B cell (primary cell): Measurements from ENCODE around the gene BANP. TPM values are rescaled to one million over a fixed set of nuclear protein-coding genes. Genes with fewer than 3 reads are reported as not detected.
"Not testable (repeated sequence)": the region's sequence is repeated elsewhere in the genome, so short reads cannot be mapped to it uniquely, and the experiment has no call there.

Experiments used
- ATAC-seq: fragments of 200-7000 bp; cut with Tn5 transposase; one replicate; pipeline ENCODE4 v1.10.0; 2021; ENCODE audit warnings: low read depth, mild to moderate bottlenecking, moderate number of reproducible peaks, moderate library complexity
- CTCF ChIA-PET: fragments of 350-600 bp; sonication (Branson Sonifier 250); formaldehyde crosslinking; loops from one replicate; lab custom pipeline; 2021; ENCODE audit warnings: antibody characterized with exemption, inconsistent platforms; lab: Charles Lee
- POLR2A ChIA-PET: fragments of 350-600 bp; sonication (Branson Sonifier 250); formaldehyde crosslinking; loops from one replicate; lab custom pipeline; 2021; ENCODE audit warnings: antibody characterized with exemption; lab: Charles Lee
- DNase-seq: peaks from one replicate; pipeline ENCODE4 v3.0.0; 2013
- H2AFZ ChIP-seq: 2 replicates; pipeline ENCODE4 v1.6.1; 2012; ENCODE audit warnings: mild to moderate bottlenecking, low read depth, low read length; ENCODE audit not compliant: insufficient read depth, poor library complexity, severe bottlenecking
- H3K27ac ChIP-seq, 2 donors: 1 replicate in 1 of 2; 2 replicates in 1 of 2; pipeline ENCODE4 v1.5.1; 2012 to 2013; ENCODE audit warnings: low read length in 2 of 2, mild to moderate bottlenecking in 2 of 2, moderate library complexity in 1 of 2
- H3K27me3 ChIP-seq, 4 experiments: fragments of 200-600 bp in 1 of 4; sonication (generic) in 1 of 4; replicated peaks in 1 of 4; 1 replicate in 2 of 4; 2 replicates in 2 of 4; pipeline versions ENCODE4 v1.6.1 to v1.7.0; 2013 to 2016; ENCODE audit warnings: low read length in 3 of 4, mild to moderate bottlenecking in 2 of 4, mixed read lengths in 1 of 4, moderate library complexity in 1 of 4; ENCODE audit not compliant: insufficient read depth in 4 of 4, control insufficient read depth in 3 of 4; ENCODE audit errors: control extremely low read depth in 1 of 4
- H3K36me3 ChIP-seq, 2 experiments: replicated peaks in 1 of 2; 1 replicate in 1 of 2; 2 replicates in 1 of 2; pipeline versions ENCODE4 v1.6.1 to v1.7.1; 2013; ENCODE audit warnings: low read length in 1 of 2; ENCODE audit not compliant: insufficient read depth in 2 of 2, control insufficient read depth in 1 of 2; ENCODE audit errors: control extremely low read depth in 1 of 2, extremely low read depth in 1 of 2
- H3K4me1 ChIP-seq, 2 donors: fragments of 200-600 bp in 1 of 2; sonication (generic) in 1 of 2; 1 replicate in 1 of 2; 2 replicates in 1 of 2; pipeline versions ENCODE4 v1.5.1 to v1.6.1; 2013 to 2017; ENCODE audit warnings: low read length in 2 of 2; ENCODE audit not compliant: control insufficient read depth in 2 of 2, insufficient read depth in 2 of 2
- H3K4me2 ChIP-seq: replicated peaks from 2 replicates; pipeline ENCODE3; 2012; ENCODE audit warnings: mild to moderate bottlenecking, low read depth, low read length; ENCODE audit not compliant: poor library complexity, severe bottlenecking
- H3K4me3 ChIP-seq, 5 experiments: fragments of 200-600 bp in 1 of 5; sonication (generic) in 1 of 5; 1 replicate in 3 of 5; 2 replicates in 2 of 5; pipeline versions ENCODE4 v1.5.1 to v1.7.0; 2011 to 2016; ENCODE audit warnings: low read length in 4 of 5, mild to moderate bottlenecking in 4 of 5, low read depth in 2 of 5, control low read depth in 1 of 5, moderate library complexity in 1 of 5; ENCODE audit not compliant: insufficient read depth in 1 of 5; ENCODE audit errors: control extremely low read depth in 1 of 5, extremely low read depth in 1 of 5
- H3K79me2 ChIP-seq: fragments of 200-600 bp; sonication (generic); one replicate; pipeline ENCODE4 v1.6.0; 2016; ENCODE audit warnings: low read length; ENCODE audit not compliant: control insufficient read depth, insufficient read depth
- H3K9ac ChIP-seq: fragments of 200-600 bp; sonication (generic); 2 replicates; pipeline ENCODE4 v1.6.1; 2017; ENCODE audit warnings: mild to moderate bottlenecking, low read length, moderate library complexity
- H3K9me3 ChIP-seq, 3 donors: one replicate each; pipeline versions ENCODE4 v1.6.1 to v1.7.1; 2013; ENCODE audit warnings: low read length in 2 of 3; ENCODE audit not compliant: control insufficient read depth in 2 of 3, insufficient read depth in 1 of 3; ENCODE audit errors: control extremely low read depth in 1 of 3
- H4K20me1 ChIP-seq: 2 replicates; pipeline ENCODE4 v1.6.0; 2012; ENCODE audit warnings: mild to moderate bottlenecking, low read length; ENCODE audit not compliant: insufficient read depth, control insufficient read depth, poor library complexity, severe bottlenecking
- H3K27ac Mint-ChIP-seq: one replicate; pipeline ENCODE4 v1.8.0; 2021; ENCODE audit warnings: mixed read lengths
- H3K27me3 Mint-ChIP-seq: one replicate; pipeline ENCODE4 v1.8.0; 2021; ENCODE audit warnings: mixed read lengths
- H3K4me1 Mint-ChIP-seq: one replicate; pipeline ENCODE4 v1.8.0; 2021; ENCODE audit warnings: mixed read lengths
- H3K4me3 Mint-ChIP-seq: one replicate; pipeline ENCODE4 v1.8.0; 2021; ENCODE audit warnings: mixed read lengths
- H3K9me3 Mint-ChIP-seq: one replicate; pipeline ENCODE4 v1.8.0; 2022; ENCODE audit warnings: mixed read lengths; ENCODE audit not compliant: insufficient read depth
- WGBS: methylation state at CpG from one replicate; pipeline ENCODE4 v1.1.5; 2013; ENCODE audit warnings: missing lambda C conversion rate; ENCODE audit not compliant: insufficient coverage; 5-methylcytosine and 5-hydroxymethylcytosine counted together
- intact Hi-C: fragments of 100-400 bp; cut with micrococcal nuclease; formaldehyde crosslinking; loops from one replicate; pipeline ENCODE4 v1.10.0; 2022
- polyA plus RNA-seq: library from polyadenylated mRNA; depleted of rRNA; stranded (reverse); fragments of >200 nt; gene quantifications from 2 replicates; pipeline ENCODE4 v1.2.3, GENCODE V29; 2012
- total RNA-seq, 2 donors: library from RNA; stranded (reverse); fragments of 120-200 nt in 1 of 2; gene quantifications; 1 replicate in 1 of 2; 2 replicates in 1 of 2; pipeline versions ENCODE4 v1.2.3 to v1.2.4, GENCODE V29; 2013 to 2022
- TF ChIP-seq, protein P1 (sequence below): fragments of 200-600 bp; IDR thresholded peaks from one replicate; pipeline ENCODE4 v1.8.0; 2022; ENCODE audit warnings: antibody characterized with exemption, mild to moderate bottlenecking

Gene BANP
- total and polyA plus RNA-seq, 2 donors (not counting 1 experiment from before 2014, with no cell fraction given): 44.4 to 181 TPM

DNA sequence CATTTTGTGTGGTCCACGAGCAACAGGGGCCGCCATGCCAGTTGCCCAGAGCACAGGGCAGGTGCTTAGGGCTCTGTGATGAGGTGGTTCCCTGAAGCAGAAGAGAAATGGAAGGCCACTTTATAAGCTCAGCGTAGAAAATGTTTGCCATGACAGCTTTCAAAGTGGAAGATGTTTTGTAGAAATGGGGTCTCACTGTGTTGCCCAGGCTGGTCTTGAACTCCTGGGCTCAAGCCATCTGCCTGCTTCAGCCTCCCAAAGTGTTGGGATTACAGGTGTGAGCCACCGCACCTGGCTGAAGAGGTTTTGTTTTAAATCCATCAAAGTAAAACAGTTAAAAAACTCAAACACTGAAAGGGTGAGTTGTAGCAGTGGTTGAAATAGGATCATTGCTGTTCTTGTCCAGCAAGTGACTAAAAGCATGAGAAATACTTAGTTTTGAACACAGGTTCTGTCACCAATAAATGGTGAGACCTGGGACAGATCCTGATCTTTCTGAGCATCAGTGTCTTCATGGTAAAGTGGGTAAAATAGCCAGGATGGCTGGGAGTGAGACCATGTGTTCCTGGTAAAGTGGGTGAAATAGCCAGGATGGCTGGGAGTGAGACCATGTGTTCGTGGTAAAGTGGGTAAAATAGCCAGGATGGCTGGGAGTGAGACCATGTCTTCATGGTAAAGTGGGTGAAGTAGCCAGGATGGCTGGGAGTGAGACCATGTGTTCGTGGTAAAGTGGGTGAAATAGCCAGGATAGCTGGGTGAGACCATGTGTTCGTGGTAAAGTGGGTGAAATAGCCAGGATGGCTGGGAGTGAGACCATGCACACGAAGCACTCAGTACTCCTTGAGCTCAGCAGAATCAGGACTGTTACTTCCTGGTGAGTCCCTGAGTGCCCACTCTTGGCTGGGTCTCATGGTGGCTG, 46.0 kb downstream of the BANP start:
- CTCF ChIA-PET: no interaction called here
- H3K9me3 Mint-ChIP-seq: no peaks in the 10 kb centered on the region
- Histone ChIP-seq H3K4me3 (no peak overlapping the region), H3K36me3 (peaks cover 0 to 10% of the 10 kb centered on the region in 2 experiments), H3K27ac (no peak overlapping the region), H2AFZ (no peak overlapping the region), H3K27me3 (no peaks in the 10 kb centered on the region), H3K9me3 (no peaks in the 10 kb centered on the region), H3K4me2 (no peak overlapping the region), H3K9ac (no peak overlapping the region), H4K20me1 (peaks cover 65% of the 10 kb centered on the region), H3K4me1 (no peaks in the 10 kb centered on the region), H3K79me2 (peaks cover 63% of the 10 kb centered on the region)
- ATAC-seq: no peak
- intact Hi-C loops: no loop called here
- no peak overlapping the region for H3K4me3 Mint-ChIP-seq
- H3K27ac Mint-ChIP-seq: no peak overlapping the region
- no peak for DNase-seq
- POLR2A ChIA-PET: no interaction called here
- WGBS: 91% methylated on average over 7 of the region's 8 CpGs
- H3K4me1 Mint-ChIP-seq: peaks cover 4% of the 10 kb centered on the region
- TF ChIP-seq, protein P1, sequence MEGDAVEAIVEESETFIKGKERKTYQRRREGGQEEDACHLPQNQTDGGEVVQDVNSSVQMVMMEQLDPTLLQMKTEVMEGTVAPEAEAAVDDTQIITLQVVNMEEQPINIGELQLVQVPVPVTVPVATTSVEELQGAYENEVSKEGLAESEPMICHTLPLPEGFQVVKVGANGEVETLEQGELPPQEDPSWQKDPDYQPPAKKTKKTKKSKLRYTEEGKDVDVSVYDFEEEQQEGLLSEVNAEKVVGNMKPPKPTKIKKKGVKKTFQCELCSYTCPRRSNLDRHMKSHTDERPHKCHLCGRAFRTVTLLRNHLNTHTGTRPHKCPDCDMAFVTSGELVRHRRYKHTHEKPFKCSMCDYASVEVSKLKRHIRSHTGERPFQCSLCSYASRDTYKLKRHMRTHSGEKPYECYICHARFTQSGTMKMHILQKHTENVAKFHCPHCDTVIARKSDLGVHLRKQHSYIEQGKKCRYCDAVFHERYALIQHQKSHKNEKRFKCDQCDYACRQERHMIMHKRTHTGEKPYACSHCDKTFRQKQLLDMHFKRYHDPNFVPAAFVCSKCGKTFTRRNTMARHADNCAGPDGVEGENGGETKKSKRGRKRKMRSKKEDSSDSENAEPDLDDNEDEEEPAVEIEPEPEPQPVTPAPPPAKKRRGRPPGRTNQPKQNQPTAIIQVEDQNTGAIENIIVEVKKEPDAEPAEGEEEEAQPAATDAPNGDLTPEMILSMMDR: no peak
- no peaks in the 10 kb centered on the region for H3K27me3 Mint-ChIP-seq

DNA sequence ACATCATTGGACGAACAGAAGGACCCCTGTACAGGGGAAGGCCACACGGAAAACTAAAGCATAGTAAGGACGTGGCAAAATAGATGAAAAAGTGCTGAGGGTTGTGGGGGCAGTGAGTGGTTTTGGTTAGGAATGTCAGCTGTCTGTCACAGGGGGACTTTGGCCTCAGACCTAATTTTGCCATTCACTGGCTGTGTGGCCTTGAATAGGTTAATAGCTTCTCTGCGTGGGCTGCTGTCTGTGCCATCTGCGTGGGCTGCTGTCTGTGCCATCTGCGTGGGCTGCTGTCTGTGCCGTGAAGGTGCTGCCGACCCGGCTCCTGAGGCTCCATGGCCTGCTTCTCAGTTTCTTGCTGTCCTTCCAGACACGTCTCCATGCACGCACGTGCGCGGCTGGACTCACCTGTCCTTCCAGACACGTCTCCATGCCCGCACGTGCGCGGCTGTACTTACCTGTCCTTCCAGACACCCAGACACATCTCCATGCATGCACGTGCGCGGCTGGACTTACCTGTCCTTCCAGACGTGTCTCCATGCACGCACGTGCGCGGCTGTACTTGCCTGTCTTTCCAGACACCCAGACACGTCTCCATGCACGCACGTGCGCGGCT, 47.1 kb downstream of the BANP start:
- H3K4me3 Mint-ChIP-seq, H3K4me2 ChIP-seq, POLR2A ChIA-PET, H3K9me3 ChIP-seq, intact Hi-C loops, H3K4me3 ChIP-seq, H3K27ac ChIP-seq, DNase-seq, ATAC-seq, H3K27me3 Mint-ChIP-seq, H3K27me3 ChIP-seq, H3K9me3 Mint-ChIP-seq, H3K9ac ChIP-seq, H3K4me1 ChIP-seq, H3K4me1 Mint-ChIP-seq, H3K27ac Mint-ChIP-seq, CTCF ChIA-PET, H2AFZ ChIP-seq: not testable (repeated sequence)
- H3K79me2 ChIP-seq: peaks cover 61% of the 10 kb centered on the region
- peaks cover 0 to 13% of the 10 kb centered on the region in 2 experiments for H3K36me3 ChIP-seq
- H4K20me1 ChIP-seq: peaks cover 66% of the 10 kb centered on the region
- WGBS: 93% methylated on average over 17 of the region's 32 CpGs

DNA sequence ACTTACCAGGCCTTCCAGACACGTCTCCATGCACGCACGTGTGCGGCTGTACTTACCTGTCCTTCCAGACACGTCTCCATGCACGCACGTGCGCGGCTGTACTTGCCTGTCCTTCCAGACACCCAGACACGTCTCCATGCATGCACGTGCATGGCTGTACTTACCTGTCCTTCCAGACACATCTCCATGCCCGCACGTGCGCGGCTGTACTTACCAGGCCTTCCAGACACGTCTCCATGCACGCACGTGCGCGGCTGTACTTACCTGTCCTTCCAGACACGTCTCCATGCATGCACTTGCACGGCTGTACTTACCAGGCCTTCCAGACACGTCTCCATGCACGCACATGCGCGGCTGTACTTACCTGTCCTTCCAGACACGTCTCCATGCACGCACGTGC, 47.8 kb downstream of the BANP start:
- H4K20me1 ChIP-seq: peaks cover 67% of the 10 kb centered on the region
- POLR2A ChIA-PET, H3K4me3 Mint-ChIP-seq: not testable (repeated sequence)

More for the DNA sequence above, 47.8 kb downstream of the BANP start:
- ATAC-seq, H3K4me1 ChIP-seq, H3K27me3 ChIP-seq, H3K4me2 ChIP-seq, H3K9me3 Mint-ChIP-seq, H2AFZ ChIP-seq, H3K4me3 ChIP-seq, H3K27me3 Mint-ChIP-seq, H3K9ac ChIP-seq, H3K9me3 ChIP-seq, intact Hi-C loops, H3K4me1 Mint-ChIP-seq, H3K27ac ChIP-seq, DNase-seq, H3K27ac Mint-ChIP-seq, CTCF ChIA-PET: not testable (repeated sequence)
- peaks cover 0 to 11% of the 10 kb centered on the region in 2 experiments for H3K36me3 ChIP-seq
- peaks cover 58% of the 10 kb centered on the region for H3K79me2 ChIP-seq
- WGBS: 94% methylated on average over 17 of the region's 29 CpGs
